Testis (tissue), 2 donors: Measurements from ENCODE around the gene CTSS.

ENCODE experiments used
- POLR2A ChIP-seq: fragments of 450-650 bp; IDR thresholded peaks from one replicate; pipeline ENCODE4 v1.6.1; 2017; ENCODE audit warnings: antibody characterized with exemption, mild to moderate bottlenecking, moderate library complexity
- TF ChIP-seq, protein P1 (sequence below), 3 experiments: fragments of 450-650 bp in 2 of 3; fragments of 200-600 bp in 1 of 3; sonication (generic) in 1 of 3; IDR thresholded peaks; one replicate each; pipeline ENCODE4 v1.5.1; 2016 to 2019; ENCODE audit warnings: antibody characterized with exemption in 3 of 3, mild to moderate bottlenecking in 2 of 3, moderate library complexity in 1 of 3

DNA sequence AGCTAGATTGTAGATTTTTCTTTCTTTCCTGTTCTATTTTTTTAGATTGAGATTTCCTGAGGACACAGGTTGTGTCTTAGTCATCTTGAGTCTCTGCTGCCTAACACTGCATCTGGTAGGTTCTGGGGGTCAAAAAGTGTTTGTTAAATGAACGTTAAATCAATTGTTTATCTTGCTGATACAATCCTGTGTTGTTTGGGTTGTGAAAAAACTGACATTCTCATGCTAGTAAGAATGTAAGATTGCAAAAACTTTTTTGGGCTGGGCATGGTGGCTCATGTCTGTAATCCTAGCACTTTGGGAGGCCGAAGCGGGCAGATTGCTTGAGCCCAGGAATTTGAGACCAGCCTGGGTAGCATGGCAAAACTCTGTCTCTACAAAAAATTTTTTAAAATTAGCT is 39.1 kb upstream of the CTSS start:
- TF ChIP-seq, protein P1, sequence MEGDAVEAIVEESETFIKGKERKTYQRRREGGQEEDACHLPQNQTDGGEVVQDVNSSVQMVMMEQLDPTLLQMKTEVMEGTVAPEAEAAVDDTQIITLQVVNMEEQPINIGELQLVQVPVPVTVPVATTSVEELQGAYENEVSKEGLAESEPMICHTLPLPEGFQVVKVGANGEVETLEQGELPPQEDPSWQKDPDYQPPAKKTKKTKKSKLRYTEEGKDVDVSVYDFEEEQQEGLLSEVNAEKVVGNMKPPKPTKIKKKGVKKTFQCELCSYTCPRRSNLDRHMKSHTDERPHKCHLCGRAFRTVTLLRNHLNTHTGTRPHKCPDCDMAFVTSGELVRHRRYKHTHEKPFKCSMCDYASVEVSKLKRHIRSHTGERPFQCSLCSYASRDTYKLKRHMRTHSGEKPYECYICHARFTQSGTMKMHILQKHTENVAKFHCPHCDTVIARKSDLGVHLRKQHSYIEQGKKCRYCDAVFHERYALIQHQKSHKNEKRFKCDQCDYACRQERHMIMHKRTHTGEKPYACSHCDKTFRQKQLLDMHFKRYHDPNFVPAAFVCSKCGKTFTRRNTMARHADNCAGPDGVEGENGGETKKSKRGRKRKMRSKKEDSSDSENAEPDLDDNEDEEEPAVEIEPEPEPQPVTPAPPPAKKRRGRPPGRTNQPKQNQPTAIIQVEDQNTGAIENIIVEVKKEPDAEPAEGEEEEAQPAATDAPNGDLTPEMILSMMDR (IDR thresholded peaks at IDR 0.05): no peak
- no peak for TF ChIP-seq POLR2A
